Fibroblast of mammary gland (primary cell): ENCODE results near the gene BRINP3.

Source experiments
- DNase-seq: peaks from one replicate; pipeline ENCODE4 v3.0.0-alpha.2; 2010; ENCODE audit warnings: low read depth
- H3K4me3 ChIP-seq: 2 replicates; pipeline ENCODE4 v1.5.1; 2011; ENCODE audit warnings: low read depth, mild to moderate bottlenecking, low read length, moderate library complexity; ENCODE audit not compliant: control insufficient read depth
- TF ChIP-seq, protein P1 (sequence below): conservative IDR thresholded peaks from 2 replicates; pipeline ENCODE4 v1.5.1; 2011; ENCODE audit warnings: low read depth, low read length, inconsistent platforms; ENCODE audit not compliant: control insufficient read depth, insufficient read depth

BRINP3 gene

DNA sequence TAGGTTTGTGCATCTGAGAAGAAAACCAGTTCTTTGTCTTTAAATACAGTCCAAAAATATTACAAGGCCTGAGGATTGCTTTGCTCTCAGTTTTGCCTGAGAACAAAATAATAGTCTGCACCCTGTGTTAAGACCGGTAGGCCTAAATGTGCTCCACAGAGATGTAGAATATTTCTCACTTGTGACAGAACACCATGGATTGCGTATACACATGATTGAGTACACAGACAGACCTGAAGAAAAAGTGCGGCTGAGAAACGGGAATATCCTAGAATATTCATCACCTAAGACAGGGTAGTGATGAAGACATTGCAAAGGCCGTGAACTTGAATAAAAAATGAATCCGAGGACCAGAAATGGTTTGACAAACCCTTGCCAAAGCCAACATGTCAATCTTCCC, 155.4 kb downstream of the BRINP3 start:
- TF ChIP-seq, protein P1, sequence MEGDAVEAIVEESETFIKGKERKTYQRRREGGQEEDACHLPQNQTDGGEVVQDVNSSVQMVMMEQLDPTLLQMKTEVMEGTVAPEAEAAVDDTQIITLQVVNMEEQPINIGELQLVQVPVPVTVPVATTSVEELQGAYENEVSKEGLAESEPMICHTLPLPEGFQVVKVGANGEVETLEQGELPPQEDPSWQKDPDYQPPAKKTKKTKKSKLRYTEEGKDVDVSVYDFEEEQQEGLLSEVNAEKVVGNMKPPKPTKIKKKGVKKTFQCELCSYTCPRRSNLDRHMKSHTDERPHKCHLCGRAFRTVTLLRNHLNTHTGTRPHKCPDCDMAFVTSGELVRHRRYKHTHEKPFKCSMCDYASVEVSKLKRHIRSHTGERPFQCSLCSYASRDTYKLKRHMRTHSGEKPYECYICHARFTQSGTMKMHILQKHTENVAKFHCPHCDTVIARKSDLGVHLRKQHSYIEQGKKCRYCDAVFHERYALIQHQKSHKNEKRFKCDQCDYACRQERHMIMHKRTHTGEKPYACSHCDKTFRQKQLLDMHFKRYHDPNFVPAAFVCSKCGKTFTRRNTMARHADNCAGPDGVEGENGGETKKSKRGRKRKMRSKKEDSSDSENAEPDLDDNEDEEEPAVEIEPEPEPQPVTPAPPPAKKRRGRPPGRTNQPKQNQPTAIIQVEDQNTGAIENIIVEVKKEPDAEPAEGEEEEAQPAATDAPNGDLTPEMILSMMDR: no peak
- H3K4me3 ChIP-seq: no peak overlapping the region
- DNase-seq: no peak

DNA sequence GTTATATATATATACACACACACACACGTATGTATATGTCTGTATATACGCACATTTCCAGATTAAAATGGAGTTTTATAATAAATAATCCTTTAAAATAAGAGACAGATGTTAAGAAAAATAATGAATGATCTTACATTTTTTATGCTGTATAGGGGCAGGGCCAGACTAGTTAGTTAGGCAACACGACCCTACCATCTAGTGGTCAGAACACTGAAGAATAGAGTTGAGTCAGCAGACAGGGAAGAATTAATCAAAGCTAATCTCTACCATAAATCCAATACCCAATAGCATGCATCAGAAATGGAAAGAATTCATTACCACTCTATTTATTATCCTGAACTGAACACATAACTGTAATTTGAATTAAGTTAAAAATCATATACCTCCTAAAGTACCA, 156.7 kb downstream of the BRINP3 start:
- TF ChIP-seq, protein P1: no peak
- DNase-seq: no peak
- H3K4me3 ChIP-seq: no peak overlapping the region

DNA sequence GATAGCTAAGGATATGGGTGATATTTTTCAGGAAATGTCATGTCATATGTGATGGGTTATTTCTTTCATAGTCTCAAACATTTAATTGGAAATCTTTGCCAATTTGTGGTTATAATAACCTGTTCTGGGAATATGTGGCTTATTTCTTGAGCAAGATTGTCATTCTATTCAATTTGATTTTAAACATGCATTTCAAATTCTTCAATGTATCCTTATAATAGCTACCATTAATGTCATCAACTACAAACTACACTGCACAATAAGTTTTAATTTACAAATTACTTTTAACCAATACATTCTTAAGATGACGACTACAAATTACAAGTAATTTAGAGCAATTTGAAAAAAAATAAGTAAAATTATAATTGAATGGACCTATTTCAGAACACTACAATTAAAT, 164.9 kb downstream of the BRINP3 start:
- TF ChIP-seq, protein P1: no peak
- no peak for DNase-seq
- H3K4me3 ChIP-seq: no peak overlapping the region

DNA sequence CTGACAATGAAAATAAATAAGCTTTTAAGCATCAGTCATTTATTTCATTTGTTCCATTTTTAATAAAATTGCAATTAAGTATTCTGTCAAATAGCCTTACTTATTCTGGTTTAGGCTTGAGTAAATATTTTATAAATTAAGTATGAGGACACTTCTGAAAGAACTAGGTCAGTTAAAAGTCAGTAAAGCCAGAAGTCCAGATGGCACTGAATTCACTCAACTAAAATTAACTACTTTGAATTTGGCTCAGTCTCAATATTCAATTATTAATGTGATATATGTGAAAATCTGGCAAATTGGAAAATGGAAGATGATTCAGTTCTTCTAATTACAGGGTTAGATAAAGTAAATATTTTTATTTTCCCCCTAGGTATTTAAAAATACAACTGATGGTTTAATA, 174.2 kb downstream of the BRINP3 start:
- TF ChIP-seq, protein P1: no peak
- no peak for DNase-seq
- H3K4me3 ChIP-seq: no peak overlapping the region

DNA sequence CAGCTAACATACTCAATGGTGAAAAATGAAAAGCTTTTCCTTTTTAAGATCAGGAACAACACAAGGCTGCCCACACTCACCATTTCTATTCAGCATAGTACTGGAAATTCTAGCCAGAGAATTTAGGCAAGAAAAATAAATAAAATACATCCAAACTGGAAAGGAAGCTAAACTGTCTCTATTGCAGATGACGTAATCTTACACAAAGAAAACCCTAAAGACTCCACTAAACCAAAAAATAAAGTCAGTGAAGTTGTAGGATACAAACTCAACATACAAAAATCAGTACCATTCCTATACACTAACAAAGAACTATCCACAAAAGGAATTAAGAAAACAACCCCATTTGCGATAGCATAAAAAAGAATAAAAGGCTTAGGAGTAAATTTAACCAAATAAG, 181.2 kb downstream of the BRINP3 start:
- DNase-seq: no peak
- no peak overlapping the region for H3K4me3 ChIP-seq
- TF ChIP-seq, protein P1: no peak

DNA sequence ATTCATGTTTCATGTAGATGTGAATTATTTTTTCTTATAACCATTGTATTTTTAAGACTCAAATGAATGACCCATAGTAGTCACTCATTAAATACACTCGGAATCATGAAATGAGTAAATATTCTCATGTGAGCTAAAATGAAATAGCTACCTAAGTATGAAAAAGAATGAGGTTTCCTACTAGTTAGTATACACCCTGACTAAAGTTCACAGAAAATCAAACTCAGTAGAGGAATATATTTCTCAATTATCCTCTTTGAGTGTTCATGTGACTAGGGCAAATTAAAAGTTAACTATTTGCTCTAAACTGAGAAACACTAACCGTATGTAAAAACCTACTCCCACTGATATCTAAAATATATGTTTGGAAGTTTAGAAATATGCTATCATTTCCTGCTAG, 187.8 kb downstream of the BRINP3 start:
- H3K4me3 ChIP-seq: no peak overlapping the region
- no peak for DNase-seq

More for the DNA sequence above, 187.8 kb downstream of the BRINP3 start:
- TF ChIP-seq, protein P1: no peak
